ENCODE data around the gene ST6GAL2. TPM values are rescaled to one million over a fixed set of nuclear protein-coding genes. Genes with fewer than 3 reads are reported as not detected.

The ST6GAL2 gene
- total and polyA plus RNA-seq, 9 of the 15 experiments (the other 6 are each of a cell fraction or from before 2014, with no cell fraction given) = not detected

DNA sequence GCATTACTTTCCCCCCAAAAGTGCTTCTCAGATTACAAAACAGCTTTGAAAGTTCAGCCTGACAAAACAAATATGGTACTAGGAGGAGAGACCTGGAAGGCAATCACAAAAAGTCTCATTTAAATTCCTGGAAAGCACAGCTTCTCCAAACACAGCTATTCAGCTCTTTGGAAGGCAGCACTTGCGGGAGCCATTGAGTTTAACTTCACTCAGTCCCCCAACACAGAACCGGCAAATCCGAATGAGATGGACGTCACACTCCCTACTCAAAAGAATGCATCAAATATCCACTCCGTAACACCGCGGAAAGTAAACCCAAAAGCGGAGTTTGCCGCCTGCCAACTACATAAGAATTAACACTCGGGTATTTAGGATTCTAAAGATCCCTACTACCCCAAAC, 638 bp downstream of the ST6GAL2 start (continued):
- TF ChIP-seq, protein P1, sequence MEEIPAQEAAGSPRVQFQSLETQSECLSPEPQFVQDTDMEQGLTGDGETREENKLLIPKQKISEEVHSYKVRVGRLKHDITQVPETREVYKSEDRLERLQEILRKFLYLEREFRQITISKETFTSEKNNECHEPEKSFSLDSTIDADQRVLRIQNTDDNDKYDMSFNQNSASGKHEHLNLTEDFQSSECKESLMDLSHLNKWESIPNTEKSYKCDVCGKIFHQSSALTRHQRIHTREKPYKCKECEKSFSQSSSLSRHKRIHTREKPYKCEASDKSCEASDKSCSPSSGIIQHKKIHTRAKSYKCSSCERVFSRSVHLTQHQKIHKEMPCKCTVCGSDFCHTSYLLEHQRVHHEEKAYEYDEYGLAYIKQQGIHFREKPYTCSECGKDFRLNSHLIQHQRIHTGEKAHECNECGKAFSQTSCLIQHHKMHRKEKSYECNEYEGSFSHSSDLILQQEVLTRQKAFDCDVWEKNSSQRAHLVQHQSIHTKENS (CRISPR knock-in tag; IDR thresholded peaks at IDR 0.05) = no peak
- TF ChIP-seq GABPB1 (CRISPR knock-in tag; IDR thresholded peaks at IDR 0.05) (no peak), CREB1 (IDR thresholded peaks at IDR 0.05) (no peak), CREB1 (CRISPR knock-in tag; IDR thresholded peaks at IDR 0.05) (no peak), RB1 (IDR thresholded peaks at IDR 0.05; ENCODE audit: low read depth) (no peak)

DNA sequence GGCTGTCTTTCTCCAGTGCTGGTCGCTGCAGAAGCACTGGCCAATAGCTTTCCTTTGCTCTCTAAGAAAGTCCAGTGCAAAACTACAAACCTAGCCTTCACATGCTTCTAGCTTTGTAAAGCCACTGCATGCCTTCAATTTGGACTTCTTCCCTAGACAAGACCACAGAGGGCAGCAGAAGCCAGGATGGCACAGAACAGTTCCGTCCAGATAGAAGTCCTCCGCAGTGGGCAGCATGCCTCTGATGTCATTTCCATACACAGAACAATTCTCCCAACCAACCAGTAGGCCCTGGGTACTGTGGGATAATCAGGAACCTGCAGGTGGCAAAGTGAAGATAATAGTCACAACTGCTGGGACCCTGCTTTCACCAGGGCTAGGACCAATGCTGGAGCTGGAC, 3.3 kb downstream of the ST6GAL2 start:
- H3K9ac ChIP-seq (ENCODE audit: insufficient read depth in 1 of 2, low read depth in 2 of 2, low read length in 2 of 2) = no peak overlapping the region
- H3K27ac ChIP-seq (ENCODE audit: extremely low read depth, low read depth, low read length) = no peak overlapping the region
- no peaks in the 10 kb centered on the region for H3K79me2 ChIP-seq (ENCODE audit: control insufficient read depth, insufficient read depth, low read length)
- no peak overlapping the region for H2AFZ ChIP-seq (ENCODE audit: low read depth, low read length)
- no peak for DNase-seq (ENCODE audit: extremely low read depth in 1 of 4, low spot score in 3 of 4)
- no peaks in the 10 kb centered on the region for H3K4me1 ChIP-seq (replicated peaks in 1 of 2; ENCODE audit: control insufficient read depth in 2 of 2, insufficient read depth in 2 of 2, low read length in 2 of 2)
- TF ChIP-seq NR2F6 (CRISPR knock-in tag; IDR thresholded peaks at IDR 0.05) = no peak
- TF ChIP-seq, protein P2, sequence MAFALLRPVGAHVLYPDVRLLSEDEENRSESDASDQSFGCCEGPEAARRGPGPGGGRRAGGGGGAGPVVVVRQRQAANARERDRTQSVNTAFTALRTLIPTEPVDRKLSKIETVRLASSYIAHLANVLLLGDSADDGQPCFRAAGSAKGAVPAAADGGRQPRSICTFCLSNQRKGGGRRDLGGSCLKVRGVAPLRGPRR (CRISPR knock-in tag; IDR thresholded peaks at IDR 0.05) = no peak
- no peaks in the 10 kb centered on the region for H3K9me3 ChIP-seq (replicated peaks; ENCODE audit: control insufficient read depth, insufficient read depth, low read depth, low read length)
- no peak overlapping the region for H3K4me2 ChIP-seq (ENCODE audit: insufficient read depth, low read length)
- ChIA-PET CTCF (ENCODE audit: low intra/inter-chr PET ratio) (no interaction called here), POLR2A (no interaction called here)
- in situ Hi-C loops (cut with MboI) (no loop called here), intact Hi-C loops (cut with micrococcal nuclease) (no loop called here)
- no peak for FAIRE-seq
- H4K20me1 ChIP-seq (replicated peaks; ENCODE audit: control insufficient read depth, insufficient read depth, low read length) = no peaks in the 10 kb centered on the region
- ATAC-seq = no peak
- no peaks in the 10 kb centered on the region for H3K36me3 ChIP-seq (ENCODE audit: control insufficient read depth, insufficient read depth, low read length)
- WGBS (ENCODE audit: insufficient coverage, low coverage, missing lambda C conversion rate) = 0% methylated on average over 3 of the region's 3 CpGs
- BruUV-seq (replicated peaks) = no TSS peak
- H3K9me1 ChIP-seq (ENCODE audit: control insufficient read depth, insufficient read depth, low read length) = no peaks in the 10 kb centered on the region
- no peak overlapping the region for H3K4me3 ChIP-seq
- no peaks in the 10 kb centered on the region for H3K27me3 ChIP-seq (ENCODE audit: control insufficient read depth in 2 of 2, insufficient read depth in 2 of 2, low read length in 2 of 2)
